Measurements from ENCODE around the gene WWOX. TPM values are rescaled to one million over a fixed set of nuclear protein-coding genes. Genes with fewer than 3 reads are reported as not detected.

The WWOX gene
- total and polyA plus RNA-seq, 2 of the 13 experiments (the other 11 are each of a cell fraction or from before 2014, with no cell fraction given), result 9.1 to 37.4 TPM

DNA sequence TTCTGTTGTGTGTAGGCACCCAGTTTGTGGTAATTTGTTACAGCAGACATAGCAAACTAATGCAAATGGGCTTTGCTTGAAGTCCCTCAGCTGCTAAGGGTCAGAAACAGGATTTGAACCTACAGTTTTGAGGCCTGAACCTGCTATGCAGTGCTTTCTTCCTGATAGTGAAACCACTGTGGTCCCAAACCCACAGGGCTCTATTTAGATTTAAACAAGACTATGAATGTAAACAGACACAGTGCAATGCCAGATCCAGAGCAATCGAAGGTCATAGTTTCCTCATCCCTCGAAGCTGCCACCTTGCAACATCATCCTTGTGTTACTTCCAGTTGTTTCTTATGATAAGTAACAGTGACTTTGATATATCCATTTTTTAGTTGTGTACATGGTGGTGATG is 630.2 kb downstream of the WWOX start (continued):
- no peak for TF ChIP-seq SRSF1 (optimal IDR thresholded peaks at IDR 0.05; ENCODE audit: low read depth, low read length)
- TF ChIP-seq ETV6 (CRISPR knock-in tag; conservative IDR thresholded peaks at IDR 0.05), result no peak
- no peak for TF ChIP-seq RBFOX2 (IDR thresholded peaks at IDR 0.05; ENCODE audit: low read depth, low read length)
- TF ChIP-seq, protein P1, sequence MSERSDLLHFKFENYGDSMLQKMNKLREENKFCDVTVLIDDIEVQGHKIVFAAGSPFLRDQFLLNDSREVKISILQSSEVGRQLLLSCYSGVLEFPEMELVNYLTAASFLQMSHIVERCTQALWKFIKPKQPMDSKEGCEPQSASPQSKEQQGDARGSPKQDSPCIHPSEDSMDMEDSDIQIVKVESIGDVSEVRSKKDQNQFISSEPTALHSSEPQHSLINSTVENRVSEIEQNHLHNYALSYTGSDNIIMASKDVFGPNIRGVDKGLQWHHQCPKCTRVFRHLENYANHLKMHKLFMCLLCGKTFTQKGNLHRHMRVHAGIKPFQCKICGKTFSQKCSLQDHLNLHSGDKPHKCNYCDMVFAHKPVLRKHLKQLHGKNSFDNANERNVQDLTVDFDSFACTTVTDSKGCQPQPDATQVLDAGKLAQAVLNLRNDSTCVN (CRISPR knock-in tag; IDR thresholded peaks at IDR 0.05; ENCODE audit: borderline replicate concordance), result peak; percentile 94
- TF ChIP-seq, protein P2, sequence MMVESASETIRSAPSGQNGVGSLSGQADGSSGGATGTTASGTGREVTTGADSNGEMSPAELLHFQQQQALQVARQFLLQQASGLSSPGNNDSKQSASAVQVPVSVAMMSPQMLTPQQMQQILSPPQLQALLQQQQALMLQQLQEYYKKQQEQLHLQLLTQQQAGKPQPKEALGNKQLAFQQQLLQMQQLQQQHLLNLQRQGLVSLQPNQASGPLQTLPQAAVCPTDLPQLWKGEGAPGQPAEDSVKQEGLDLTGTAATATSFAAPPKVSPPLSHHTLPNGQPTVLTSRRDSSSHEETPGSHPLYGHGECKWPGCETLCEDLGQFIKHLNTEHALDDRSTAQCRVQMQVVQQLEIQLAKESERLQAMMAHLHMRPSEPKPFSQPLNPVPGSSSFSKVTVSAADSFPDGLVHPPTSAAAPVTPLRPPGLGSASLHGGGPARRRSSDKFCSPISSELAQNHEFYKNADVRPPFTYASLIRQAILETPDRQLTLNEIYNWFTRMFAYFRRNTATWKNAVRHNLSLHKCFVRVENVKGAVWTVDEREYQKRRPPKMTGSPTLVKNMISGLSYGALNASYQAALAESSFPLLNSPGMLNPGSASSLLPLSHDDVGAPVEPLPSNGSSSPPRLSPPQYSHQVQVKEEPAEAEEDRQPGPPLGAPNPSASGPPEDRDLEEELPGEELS (CRISPR knock-in tag; IDR thresholded peaks at IDR 0.05), result peak; percentile 84
- peak; percentile 84 for TF ChIP-seq NCOA2 (CRISPR knock-in tag; IDR thresholded peaks at IDR 0.05)
- no peak for TF ChIP-seq ZNF746 (CRISPR knock-in tag; IDR thresholded peaks at IDR 0.05)
- peak; percentile 79; the same call in 1 of the 2 replicates for TF ChIP-seq KLF12 (CRISPR knock-in tag; IDR thresholded peaks at IDR 0.05; ENCODE audit: borderline replicate concordance)
- TF ChIP-seq SALL2 (CRISPR knock-in tag; IDR thresholded peaks at IDR 0.05), result peak; percentile 60; the same call in 1 of the 2 replicates
- 0 out of 2 replicates have a peak, but pooled peaks have one; percentile 42 for TF ChIP-seq XBP1 (CRISPR knock-in tag; IDR thresholded peaks at IDR 0.05)
- TF ChIP-seq STAG1 (CRISPR knock-in tag; IDR thresholded peaks at IDR 0.05), result peak; percentile 20; the same call in 1 of the 2 replicates
